GM23338 (cell line): ENCODE measurements around the gene RNF150. TPM values are rescaled to one million over a fixed set of nuclear protein-coding genes. Genes with fewer than 3 reads are reported as not detected.

ENCODE experiments used
- ATAC-seq: fragments of 200-7000 bp; cut with Tn5 transposase; 3 replicates; pipeline ENCODE4 v1.9.1; 2020
- DNase-seq: peaks from one replicate; pipeline ENCODE4 v3.0.0-alpha.2; 2015; ENCODE audit warnings: low spot score
- H2AFZ ChIP-seq: fragments of 200-600 bp; sonication (generic); 2 replicates; pipeline ENCODE4 v1.8.0; 2016; ENCODE audit warnings: antibody characterized with exemption, mild to moderate bottlenecking, moderate library complexity
- H3F3A ChIP-seq: fragments of 200-600 bp; sonication (generic); replicated peaks from 2 replicates; pipeline ENCODE4 v1.8.0; 2017; ENCODE audit warnings: antibody characterized with exemption, mixed run types, low read depth
- H3K27ac ChIP-seq: fragments of 200-600 bp; sonication (generic); 2 replicates; pipeline ENCODE4 v1.6.1; 2016; ENCODE audit warnings: low read depth
- H3K27me3 ChIP-seq: fragments of 200-600 bp; sonication (generic); 2 replicates; pipeline ENCODE4 v1.8.0; 2016; ENCODE audit warnings: mild to moderate bottlenecking, mixed run types, moderate library complexity; ENCODE audit not compliant: insufficient read depth
- H3K36me3 ChIP-seq: fragments of 200-600 bp; sonication (generic); 2 replicates; pipeline ENCODE4 v1.8.0; 2016; ENCODE audit warnings: mild to moderate bottlenecking; ENCODE audit not compliant: insufficient read depth
- H3K4me1 ChIP-seq: fragments of 200-600 bp; sonication (generic); 2 replicates; pipeline ENCODE4 v1.8.0; 2016; ENCODE audit warnings: mild to moderate bottlenecking, moderate library complexity; ENCODE audit not compliant: insufficient read depth
- H3K4me2 ChIP-seq: fragments of 200-600 bp; sonication (generic); 2 replicates; pipeline ENCODE4 v1.7.1; 2017; ENCODE audit warnings: mixed run types
- H3K4me3 ChIP-seq: fragments of 200-600 bp; sonication (generic); 2 replicates; pipeline ENCODE4 v1.6.1; 2016; ENCODE audit warnings: mixed run types
- H3K79me2 ChIP-seq: fragments of 200-600 bp; sonication (generic); replicated peaks from 2 replicates; pipeline ENCODE4 v1.8.0; 2017; ENCODE audit warnings: mild to moderate bottlenecking; ENCODE audit not compliant: insufficient read depth
- H3K9me2 ChIP-seq: fragments of 200-600 bp; sonication (generic); 2 replicates; pipeline ENCODE4 v1.8.0; 2017; ENCODE audit not compliant: insufficient read depth
- H4K20me1 ChIP-seq: fragments of 200-600 bp; sonication (generic); replicated peaks from 2 replicates; pipeline ENCODE4 v1.8.0; 2017; ENCODE audit warnings: mild to moderate bottlenecking; ENCODE audit not compliant: insufficient read depth
- H3K27ac Mint-ChIP-seq: 2 replicates; pipeline ENCODE4 v1.8.0; 2020; ENCODE audit warnings: inconsistent platforms, mild to moderate bottlenecking, moderate library complexity, mixed read lengths
- H3K27me3 Mint-ChIP-seq: 3 replicates; pipeline ENCODE4 v1.8.0; 2022; ENCODE audit warnings: low read depth, mild to moderate bottlenecking, moderate library complexity, mixed read lengths, inconsistent platforms; ENCODE audit not compliant: insufficient read depth, poor library complexity
- H3K36me3 Mint-ChIP-seq: 3 replicates; pipeline ENCODE4 v1.8.0; 2021; ENCODE audit warnings: low read depth, mild to moderate bottlenecking, inconsistent platforms, moderate library complexity, mixed read lengths
- H3K4me1 Mint-ChIP-seq: 3 replicates; pipeline ENCODE4 v1.8.0; 2020; ENCODE audit warnings: mild to moderate bottlenecking, inconsistent platforms, mixed read lengths
- H3K4me3 Mint-ChIP-seq: 3 replicates; pipeline ENCODE4 v1.8.0; 2021; ENCODE audit warnings: moderate library complexity, mild to moderate bottlenecking, inconsistent platforms, mixed read lengths
- H3K9me3 Mint-ChIP-seq: 3 replicates; pipeline ENCODE4 v1.8.0; 2020; ENCODE audit warnings: moderate library complexity, mild to moderate bottlenecking, inconsistent platforms, mixed read lengths
- CREB1 ChIP-seq: fragments of 250-450 bp; sonication (Bioruptor Pico); IDR thresholded peaks from 2 replicates; pipeline ENCODE4 v1.5.0; 2020; ENCODE audit warnings: low read depth, mild to moderate bottlenecking, moderate library complexity
- CTCF ChIP-seq, 2 experiments: fragments of 200-600 bp in 1 of 2; sonication (generic) in 1 of 2; conservative IDR thresholded peaks; 2 replicates each; pipeline versions ENCODE4 v1.5.1 to v1.6.1; 2016 to 2017; ENCODE audit warnings: antibody characterized with exemption in 2 of 2, low read depth in 2 of 2, mild to moderate bottlenecking in 2 of 2, moderate library complexity in 1 of 2
- ETS1 ChIP-seq: IDR thresholded peaks from 2 replicates; pipeline ENCODE4 v1.6.1; 2016; ENCODE audit warnings: antibody characterized with exemption
- EZH2phosphoT487 ChIP-seq: fragments of 200-600 bp; sonication (generic); IDR thresholded peaks from one replicate; pipeline ENCODE4 v1.8.1; 2018; ENCODE audit warnings: antibody characterized with exemption; ENCODE audit not compliant: unreplicated experiment
- NANOG ChIP-seq: IDR thresholded peaks from 2 replicates; pipeline ENCODE4 v1.6.1; 2016; ENCODE audit warnings: antibody characterized with exemption, borderline replicate concordance
- POLR2AphosphoS5 ChIP-seq: IDR thresholded peaks from 2 replicates; pipeline ENCODE4 v1.6.1; 2016; ENCODE audit warnings: antibody characterized with exemption, low read depth
- REST ChIP-seq: IDR thresholded peaks from one replicate; pipeline ENCODE4 v1.6.1; 2018; ENCODE audit warnings: antibody characterized with exemption; ENCODE audit not compliant: unreplicated experiment
- STAT1 ChIP-seq: IDR thresholded peaks from one replicate; pipeline ENCODE4 v1.6.1; 2016; ENCODE audit warnings: antibody characterized with exemption; ENCODE audit not compliant: unreplicated experiment
- polyA plus RNA-seq: library from polyadenylated mRNA; unstranded; fragments of >200 nt; fragmentation: Nextera tagmentation; extraction: Ambion mirVana; gene quantifications from 2 replicates; pipeline ENCODE4 v1.2.1, GENCODE V29; 2016
- total RNA-seq: library from RNA; depleted of rRNA; stranded (reverse); fragments of >200 nt; shearing (Covaris generic); gene quantifications from 2 replicates; pipeline ENCODE4 v1.2.3, GENCODE V29; 2014

RNF150 gene
- total and polyA plus RNA-seq, 2 experiments from 2014 or later = 1.3 to 6.1 TPM

- TF ChIP-seq REST = no peak
- no peak for TF ChIP-seq EZH2phosphoT487
- TF ChIP-seq POLR2AphosphoS5 = no peak
- TF ChIP-seq STAT1 = no peak
- no peak for TF ChIP-seq CREB1 (CRISPR knock-in tag)
- no peak for TF ChIP-seq CTCF (conservative IDR thresholded peaks at IDR 0.05; ENCODE audit: low read depth in 2 of 2)
Measured at GRCh38 chr4:140943486-140944198, 189.6 kb downstream of the RNF150 start (continued).

GRCh38 chr4:140940589-140940988 is 192.7 kb downstream of the RNF150 start:
- H3K79me2 ChIP-seq = no peaks in the 10 kb centered on the region
- Mint-ChIP-seq H3K36me3 (no peaks in the 10 kb centered on the region), H3K4me3 (no peak overlapping the region), H3K27ac (no peak overlapping the region), H3K27me3 (no peaks in the 10 kb centered on the region), H3K4me1 (no peaks in the 10 kb centered on the region), H3K9me3 (no peaks in the 10 kb centered on the region)
- ATAC-seq (no peak), DNase-seq (no peak)
- no peaks in the 10 kb centered on the region for H4K20me1 ChIP-seq
- no peak overlapping the region for H2AFZ ChIP-seq
- no peak overlapping the region for H3K27ac ChIP-seq
- H3K36me3 ChIP-seq = no peaks in the 10 kb centered on the region
- H3F3A ChIP-seq = no peaks in the 10 kb centered on the region
- H3K4me1 ChIP-seq = no peaks in the 10 kb centered on the region
- no peak overlapping the region for H3K4me2 ChIP-seq
- no peak overlapping the region for H3K4me3 ChIP-seq
- no peaks in the 10 kb centered on the region for H3K9me2 ChIP-seq
- H3K27me3 ChIP-seq = no peaks in the 10 kb centered on the region
- no peak for TF ChIP-seq ETS1
- no peak for TF ChIP-seq NANOG
